Prostate gland (tissue), 2 donors: Measurements from ENCODE around the gene IGDCC3.

Source experiments
- POLR2A ChIP-seq: fragments of 450-650 bp; IDR thresholded peaks from one replicate; pipeline ENCODE4 v1.6.1; 2016; ENCODE audit warnings: antibody characterized with exemption, mild to moderate bottlenecking
- POLR2AphosphoS5 ChIP-seq: sonication (generic); formaldehyde crosslinking; IDR thresholded peaks from one replicate; pipeline ENCODE4 v1.6.1; 2017; ENCODE audit warnings: antibody characterized with exemption
- TF ChIP-seq, protein P1 (sequence below), 4 experiments: fragments of 200-600 bp in 2 of 4; fragments of 450-650 bp in 2 of 4; sonication (generic) in 2 of 4; IDR thresholded peaks; 1 replicate in 3 of 4; 2 replicates in 1 of 4; pipeline ENCODE4 v1.5.1; 2016 to 2019; ENCODE audit warnings: antibody characterized with exemption in 4 of 4, mild to moderate bottlenecking in 2 of 4, moderate library complexity in 2 of 4

- TF ChIP-seq, protein P1, sequence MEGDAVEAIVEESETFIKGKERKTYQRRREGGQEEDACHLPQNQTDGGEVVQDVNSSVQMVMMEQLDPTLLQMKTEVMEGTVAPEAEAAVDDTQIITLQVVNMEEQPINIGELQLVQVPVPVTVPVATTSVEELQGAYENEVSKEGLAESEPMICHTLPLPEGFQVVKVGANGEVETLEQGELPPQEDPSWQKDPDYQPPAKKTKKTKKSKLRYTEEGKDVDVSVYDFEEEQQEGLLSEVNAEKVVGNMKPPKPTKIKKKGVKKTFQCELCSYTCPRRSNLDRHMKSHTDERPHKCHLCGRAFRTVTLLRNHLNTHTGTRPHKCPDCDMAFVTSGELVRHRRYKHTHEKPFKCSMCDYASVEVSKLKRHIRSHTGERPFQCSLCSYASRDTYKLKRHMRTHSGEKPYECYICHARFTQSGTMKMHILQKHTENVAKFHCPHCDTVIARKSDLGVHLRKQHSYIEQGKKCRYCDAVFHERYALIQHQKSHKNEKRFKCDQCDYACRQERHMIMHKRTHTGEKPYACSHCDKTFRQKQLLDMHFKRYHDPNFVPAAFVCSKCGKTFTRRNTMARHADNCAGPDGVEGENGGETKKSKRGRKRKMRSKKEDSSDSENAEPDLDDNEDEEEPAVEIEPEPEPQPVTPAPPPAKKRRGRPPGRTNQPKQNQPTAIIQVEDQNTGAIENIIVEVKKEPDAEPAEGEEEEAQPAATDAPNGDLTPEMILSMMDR (IDR thresholded peaks at IDR 0.05) = no peak
- TF ChIP-seq POLR2A (no peak), POLR2AphosphoS5 (no peak)
Measured at GRCh38 chr15:65310431-65311137, 67.2 kb downstream of the IGDCC3 start.
